Upper lobe of right lung (tissue), 1 donor: Measurements from ENCODE around the gene LRMDA. TPM values are rescaled to one million over a fixed set of nuclear protein-coding genes. Genes with fewer than 3 reads are reported as not detected.

Source experiments
- ATAC-seq: fragments of 200-7000 bp; cut with Tn5 transposase; one replicate; pipeline ENCODE4 v1.9.1; 2020; ENCODE audit warnings: mild to moderate bottlenecking, moderate library complexity
- DNase-seq: peaks from one replicate; pipeline ENCODE4 v3.0.0-alpha.2; 2020
- H3K27ac ChIP-seq: fragments of 200-600 bp; one replicate; pipeline ENCODE4 v1.8.0; 2022
- H3K27me3 ChIP-seq: fragments of 200-600 bp; one replicate; pipeline ENCODE4 v1.8.0; 2022; ENCODE audit warnings: mild to moderate bottlenecking
- H3K36me3 ChIP-seq: fragments of 200-600 bp; one replicate; pipeline ENCODE4 v1.8.0; 2022
- H3K4me1 ChIP-seq: fragments of 200-600 bp; one replicate; pipeline ENCODE4 v1.8.0; 2022
- H3K4me3 ChIP-seq: fragments of 200-600 bp; one replicate; pipeline ENCODE4 v1.8.0; 2022; ENCODE audit warnings: mild to moderate bottlenecking
- H3K9me3 ChIP-seq: fragments of 200-600 bp; one replicate; pipeline ENCODE4 v1.8.0; 2022
- intact Hi-C: fragments of 100-400 bp; cut with DNase I; formaldehyde crosslinking; loops from one replicate; pipeline ENCODE4 v1.11.0; 2022
- total RNA-seq: library from RNA; stranded (reverse); fragmentation: NEBNext Ultra II Directional; extraction: Animal tissue kit (Norgen Biotek cat#: 25700); gene quantifications from one replicate; pipeline ENCODE4 v1.2.1, GENCODE V29; 2021
- TF ChIP-seq, protein P1 (sequence below): fragments of 200-600 bp; IDR thresholded peaks from one replicate; pipeline ENCODE4 v1.8.0; 2022; ENCODE audit warnings: antibody characterized with exemption
- donor health status: DM: no; HTN: yes; CAD: no; lungs with severe emphysema.

Gene LRMDA
- total RNA-seq, 1 donor from 2014 or later = 20.0 TPM

- Histone ChIP-seq H3K27ac (no peak overlapping the region), H3K27me3 (no peaks in the 10 kb centered on the region), H3K9me3 (no peaks in the 10 kb centered on the region), H3K4me1 (peaks cover 16% of the 10 kb centered on the region), H3K4me3 (no peak overlapping the region), H3K36me3 (no peaks in the 10 kb centered on the region)
- DNase-seq (no peak), ATAC-seq (peak; percentile 45)
- intact Hi-C loops = no loop called here
- TF ChIP-seq, protein P1, sequence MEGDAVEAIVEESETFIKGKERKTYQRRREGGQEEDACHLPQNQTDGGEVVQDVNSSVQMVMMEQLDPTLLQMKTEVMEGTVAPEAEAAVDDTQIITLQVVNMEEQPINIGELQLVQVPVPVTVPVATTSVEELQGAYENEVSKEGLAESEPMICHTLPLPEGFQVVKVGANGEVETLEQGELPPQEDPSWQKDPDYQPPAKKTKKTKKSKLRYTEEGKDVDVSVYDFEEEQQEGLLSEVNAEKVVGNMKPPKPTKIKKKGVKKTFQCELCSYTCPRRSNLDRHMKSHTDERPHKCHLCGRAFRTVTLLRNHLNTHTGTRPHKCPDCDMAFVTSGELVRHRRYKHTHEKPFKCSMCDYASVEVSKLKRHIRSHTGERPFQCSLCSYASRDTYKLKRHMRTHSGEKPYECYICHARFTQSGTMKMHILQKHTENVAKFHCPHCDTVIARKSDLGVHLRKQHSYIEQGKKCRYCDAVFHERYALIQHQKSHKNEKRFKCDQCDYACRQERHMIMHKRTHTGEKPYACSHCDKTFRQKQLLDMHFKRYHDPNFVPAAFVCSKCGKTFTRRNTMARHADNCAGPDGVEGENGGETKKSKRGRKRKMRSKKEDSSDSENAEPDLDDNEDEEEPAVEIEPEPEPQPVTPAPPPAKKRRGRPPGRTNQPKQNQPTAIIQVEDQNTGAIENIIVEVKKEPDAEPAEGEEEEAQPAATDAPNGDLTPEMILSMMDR = no peak
These were observed 229.4 kb downstream of the LRMDA start for GRCh38 chr10:75660823-75661222.

DNA sequence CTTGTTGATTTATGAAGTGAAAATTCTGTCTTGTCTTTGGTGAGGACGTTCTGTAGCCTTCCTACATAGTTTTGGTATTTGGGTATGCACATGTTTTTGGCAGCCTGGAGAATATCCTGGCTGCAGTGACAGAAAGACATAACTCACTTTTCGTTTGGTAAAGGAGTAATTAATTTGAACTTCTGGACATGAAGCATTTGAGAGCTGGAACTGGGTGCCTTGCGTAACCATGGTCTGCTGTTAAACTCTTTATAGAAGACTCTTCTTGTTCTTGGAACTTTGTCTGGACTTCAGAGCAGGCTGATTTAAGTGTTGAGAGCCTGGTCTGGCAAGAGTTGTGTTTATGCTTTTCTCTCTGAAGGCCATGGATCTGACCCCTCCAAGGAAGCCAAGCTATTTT, 231.3 kb downstream of the LRMDA start:
- DNase-seq = no peak
- H3K4me1 ChIP-seq = peaks cover 16% of the 10 kb centered on the region

DNA sequence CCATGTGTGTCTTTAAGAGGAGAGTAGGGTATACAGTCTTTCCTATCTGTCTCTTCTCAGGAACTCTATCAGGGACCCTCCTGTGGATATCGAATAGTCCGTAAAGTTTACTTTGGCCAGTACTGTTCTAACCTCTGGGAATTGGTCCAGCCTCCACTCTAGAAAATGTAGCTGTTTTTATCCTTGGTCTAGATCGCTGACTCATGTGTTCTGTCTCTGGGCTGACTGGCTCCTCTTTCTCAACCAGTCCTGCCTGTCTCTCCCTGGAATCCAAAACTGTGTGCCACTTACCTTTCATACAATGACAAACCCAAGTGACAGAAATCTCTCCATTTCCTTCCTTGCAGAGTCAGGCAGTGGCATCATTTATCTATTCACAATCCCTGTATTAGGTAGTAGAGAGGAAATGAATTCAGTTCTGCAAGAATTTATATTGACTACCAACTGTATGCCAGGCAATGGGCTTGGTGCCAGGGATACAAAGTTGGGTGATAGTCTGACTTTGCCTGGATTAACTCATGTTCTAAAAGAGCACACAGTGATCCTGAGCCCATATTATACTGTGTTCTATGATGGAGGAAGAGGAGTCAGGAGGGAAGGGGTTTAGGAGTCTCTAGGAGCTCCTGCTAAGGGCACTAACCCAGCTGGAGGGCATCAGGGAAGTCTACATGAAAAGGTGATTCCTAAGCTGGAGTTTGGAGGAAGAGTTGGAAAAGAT, 232.7 kb downstream of the LRMDA start:
- intact Hi-C loops = no loop called here
- Histone ChIP-seq H3K4me3 (no peak overlapping the region), H3K36me3 (no peaks in the 10 kb centered on the region), H3K9me3 (no peaks in the 10 kb centered on the region), H3K27me3 (no peaks in the 10 kb centered on the region), H3K27ac (peak overlapping the region; percentile 65), H3K4me1 (peaks cover 16% of the 10 kb centered on the region)
- ATAC-seq (peak; percentile 58), DNase-seq (no peak)
- TF ChIP-seq, protein P1 = no peak

More for the DNA sequence above, 231.3 kb downstream of the LRMDA start:
- H3K27me3 ChIP-seq = no peaks in the 10 kb centered on the region
- H3K36me3 ChIP-seq = no peaks in the 10 kb centered on the region
- peak overlapping the region; percentile 65 for H3K27ac ChIP-seq
- no peaks in the 10 kb centered on the region for H3K9me3 ChIP-seq
- ATAC-seq = peak; percentile 66
- TF ChIP-seq, protein P1 = no peak
- no peak overlapping the region for H3K4me3 ChIP-seq
- intact Hi-C loops = no loop called here

- H3K27ac ChIP-seq = no peak overlapping the region
- intact Hi-C loops = no loop called here
- H3K4me3 ChIP-seq = no peak overlapping the region
- TF ChIP-seq, protein P1 = no peak
- H3K36me3 ChIP-seq = no peaks in the 10 kb centered on the region
- peaks cover 16% of the 10 kb centered on the region for H3K4me1 ChIP-seq
- no peaks in the 10 kb centered on the region for H3K27me3 ChIP-seq
- DNase-seq (no peak), ATAC-seq (no peak)
- no peaks in the 10 kb centered on the region for H3K9me3 ChIP-seq
These were observed 233.5 kb downstream of the LRMDA start for GRCh38 chr10:75664968-75665367.

DNA sequence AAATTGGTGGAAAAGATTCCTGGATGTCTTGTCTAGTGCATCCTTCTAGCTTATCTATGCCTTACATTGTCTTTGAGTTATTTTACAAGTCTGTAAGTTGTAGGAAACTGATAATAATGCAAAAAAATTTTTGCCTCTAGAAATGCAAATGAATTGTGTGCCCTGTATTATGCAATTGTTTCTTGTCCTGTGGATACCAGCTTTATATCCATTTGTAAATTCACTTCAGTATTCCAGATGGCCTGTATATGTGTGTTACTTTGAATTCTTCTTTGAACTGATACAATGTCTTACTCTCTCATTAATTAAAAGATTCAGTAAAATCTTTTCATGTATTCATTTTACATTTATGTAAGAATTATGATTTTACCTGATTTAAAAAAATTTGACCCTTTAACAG, 234.3 kb downstream of the LRMDA start:
- TF ChIP-seq, protein P1 = no peak
- intact Hi-C loops = no loop called here
- Histone ChIP-seq H3K9me3 (no peaks in the 10 kb centered on the region), H3K27ac (no peak overlapping the region), H3K36me3 (no peaks in the 10 kb centered on the region), H3K27me3 (no peaks in the 10 kb centered on the region), H3K4me3 (no peak overlapping the region), H3K4me1 (peaks cover 16% of the 10 kb centered on the region)
- ATAC-seq (no peak), DNase-seq (no peak)
